SK-N-SH (cell line): ENCODE data around the gene ABHD8. TPM values are rescaled to one million over a fixed set of nuclear protein-coding genes. Genes with fewer than 3 reads are reported as not detected.

Source experiments
- CTCF ChIA-PET: fragments of 300-600, 350-600 bp; formaldehyde crosslinking; extraction: SDS; loops from one replicate; lab custom pipeline; 2021; lab: Yijun Ruan, JAX
- POLR2A ChIA-PET: fragments of 350-600 bp; sonication (Branson Sonifier 250); formaldehyde crosslinking; extraction: SDS; loops from one replicate; lab custom pipeline; 2020; ENCODE audit warnings: antibody characterized with exemption, inconsistent platforms; lab: Yijun Ruan, JAX
- DNase-seq: peaks from one replicate; pipeline ENCODE4 v3.0.0; 2012
- H2AFZ ChIP-seq: fragments of 200-600 bp; sonication (generic); 2 replicates; pipeline ENCODE4 v1.8.1; 2016; ENCODE audit warnings: antibody characterized with exemption, mild to moderate bottlenecking, low read depth
- H3F3A ChIP-seq: fragments of 200-600 bp; sonication (generic); replicated peaks from 2 replicates; pipeline ENCODE3; 2016; ENCODE audit warnings: antibody characterized with exemption, mild to moderate bottlenecking; ENCODE audit not compliant: insufficient read depth
- H3K27ac ChIP-seq, 2 experiments: fragments of 200-500 bp in 1 of 2; fragments of 200-600 bp in 1 of 2; sonication (Bioruptor generic) in 1 of 2; sonication (generic), shearing (Covaris generic) in 1 of 2; 2 replicates each; pipeline versions ENCODE4 v1.5.1 to v1.6.1; 2014 to 2016; ENCODE audit warnings: low read depth in 2 of 2, inconsistent platforms in 1 of 2, low read length in 1 of 2, mild to moderate bottlenecking in 1 of 2, mixed read lengths in 1 of 2
- H3K27me3 ChIP-seq: fragments of 200-600 bp; sonication (generic), shearing (Covaris generic); 2 replicates; pipeline ENCODE4 v1.6.1; 2016; ENCODE audit warnings: mixed run types; ENCODE audit not compliant: insufficient read depth
- H3K36me3 ChIP-seq, 2 experiments: fragments of 200-500 bp in 1 of 2; fragments of 200-600 bp in 1 of 2; sonication (Bioruptor generic) in 1 of 2; sonication (generic) in 1 of 2; replicated peaks in 1 of 2; 2 replicates each; pipeline versions ENCODE3 to v1.5.1; 2014 to 2016; ENCODE audit warnings: low read length in 1 of 2, mild to moderate bottlenecking in 1 of 2; ENCODE audit not compliant: insufficient read depth in 2 of 2, control insufficient read depth in 1 of 2
- H3K4me1 ChIP-seq, 2 experiments: fragments of 200-500 bp in 1 of 2; fragments of 200-600 bp in 1 of 2; sonication (Bioruptor generic) in 1 of 2; sonication (generic), shearing (Covaris generic) in 1 of 2; 2 replicates each; pipeline versions ENCODE4 v1.5.1 to v1.6.1; 2014 to 2016; ENCODE audit warnings: low read depth in 1 of 2, low read length in 1 of 2, mixed run types in 1 of 2; ENCODE audit not compliant: insufficient read depth in 2 of 2, control insufficient read depth in 1 of 2
- H3K4me2 ChIP-seq: fragments of 200-600 bp; sonication (generic), shearing (Covaris generic); 2 replicates; pipeline ENCODE4 v1.6.1; 2017; ENCODE audit warnings: mixed run types
- H3K4me3 ChIP-seq, 2 experiments: fragments of 200-500 bp in 1 of 2; fragments of 200-600 bp in 1 of 2; sonication (Bioruptor generic) in 1 of 2; sonication (generic), shearing (Covaris generic) in 1 of 2; 2 replicates each; pipeline versions ENCODE4 v1.5.1 to v1.8.1; 2014 to 2016; ENCODE audit warnings: low read depth in 2 of 2, inconsistent platforms in 1 of 2, low read length in 1 of 2, mild to moderate bottlenecking in 1 of 2, mixed read lengths in 1 of 2, moderate library complexity in 1 of 2
- H3K79me2 ChIP-seq: fragments of 200-600 bp; sonication (generic); 2 replicates; pipeline ENCODE4 v1.8.1; 2017; ENCODE audit warnings: mild to moderate bottlenecking; ENCODE audit not compliant: insufficient read depth
- H3K9ac ChIP-seq: fragments of 200-600 bp; sonication (generic); 2 replicates; pipeline ENCODE4 v1.6.1; 2017; ENCODE audit warnings: mixed run types
- H3K9me2 ChIP-seq: fragments of 200-600 bp; sonication (generic); 2 replicates; pipeline ENCODE4 v1.6.1; 2017; ENCODE audit warnings: mixed run types
- H3K9me3 ChIP-seq: fragments of 200-600 bp; sonication (generic); 2 replicates; pipeline ENCODE4 v1.6.1; 2017; ENCODE audit warnings: mixed run types, mild to moderate bottlenecking, moderate library complexity
- H4K20me1 ChIP-seq: fragments of 200-600 bp; sonication (generic); 2 replicates; pipeline ENCODE4 v1.6.1; 2017; ENCODE audit warnings: mild to moderate bottlenecking, mixed run types; ENCODE audit not compliant: insufficient read depth
- EP300 ChIP-seq, 2 experiments: IDR thresholded peaks; 2 replicates each; pipeline versions ENCODE4 v1.4.0 to v1.6.1; 2012; ENCODE audit warnings: borderline replicate concordance in 1 of 2, low read depth in 1 of 2, low read length in 1 of 2
- EZH2phosphoT487 ChIP-seq: fragments of 200-600 bp; sonication (generic); IDR thresholded peaks from 2 replicates; pipeline ENCODE4 v1.6.1; 2017; ENCODE audit warnings: low read depth, mixed run types, mild to moderate bottlenecking, antibody characterized with exemption, moderate library complexity, borderline replicate concordance
- FOSL2 ChIP-seq: IDR thresholded peaks from 2 replicates; pipeline ENCODE4 v1.4.0; 2012; ENCODE audit warnings: low read depth, mild to moderate bottlenecking, moderate library complexity, borderline replicate concordance
- GABPA ChIP-seq: IDR thresholded peaks from 2 replicates; pipeline ENCODE4 v1.4.0; 2012; ENCODE audit warnings: low read depth, mild to moderate bottlenecking
- GATA2 ChIP-seq: sonication (generic); formaldehyde crosslinking; IDR thresholded peaks from 2 replicates; pipeline ENCODE4 v1.5.0; 2020; ENCODE audit warnings: mild to moderate bottlenecking, missing genetic modification reagents
- JUND ChIP-seq: IDR thresholded peaks from 2 replicates; pipeline ENCODE4 v1.4.0; 2012
- MEF2A ChIP-seq: IDR thresholded peaks from 2 replicates; pipeline ENCODE4 v1.4.0; 2012; ENCODE audit warnings: low read depth, borderline replicate concordance
- NFIC ChIP-seq: IDR thresholded peaks from 2 replicates; pipeline ENCODE4 v1.4.0; 2012; ENCODE audit warnings: borderline replicate concordance
- POLR2AphosphoS5 ChIP-seq: IDR thresholded peaks from 2 replicates; pipeline ENCODE4 v1.6.1; 2012; ENCODE audit warnings: low read depth, low read length
- RAD21 ChIP-seq: IDR thresholded peaks from 2 replicates; pipeline ENCODE4 v1.6.1; 2012; ENCODE audit warnings: mild to moderate bottlenecking, low read length
- whole genome bisulfite sequencing: methylation state at CpG from one replicate; pipeline ENCODE4 v1.1.6; 2017; ENCODE audit warnings: low lambda C conversion rate; 5-methylcytosine and 5-hydroxymethylcytosine counted together
- polyA plus RNA-seq, 3 experiments: library from polyadenylated mRNA; depleted of rRNA; stranded (reverse); fragments of >200 nt; gene quantifications; 2 replicates each; pipeline ENCODE4 v1.2.3, GENCODE V29; 2012
- TF ChIP-seq, protein P1 (sequence below): IDR thresholded peaks from 2 replicates; pipeline ENCODE4 v1.4.0; 2012; ENCODE audit warnings: low read depth, borderline replicate concordance
- TF ChIP-seq, protein P2 (sequence below): IDR thresholded peaks from 2 replicates; pipeline ENCODE4 v1.6.1; 2012; ENCODE audit warnings: mild to moderate bottlenecking, low read depth, low read length, moderate library complexity

Gene ABHD8
- polyA plus RNA-seq, 1 of the 3 experiments (the other 2 are of a cell fraction), result 11.1 TPM

DNA sequence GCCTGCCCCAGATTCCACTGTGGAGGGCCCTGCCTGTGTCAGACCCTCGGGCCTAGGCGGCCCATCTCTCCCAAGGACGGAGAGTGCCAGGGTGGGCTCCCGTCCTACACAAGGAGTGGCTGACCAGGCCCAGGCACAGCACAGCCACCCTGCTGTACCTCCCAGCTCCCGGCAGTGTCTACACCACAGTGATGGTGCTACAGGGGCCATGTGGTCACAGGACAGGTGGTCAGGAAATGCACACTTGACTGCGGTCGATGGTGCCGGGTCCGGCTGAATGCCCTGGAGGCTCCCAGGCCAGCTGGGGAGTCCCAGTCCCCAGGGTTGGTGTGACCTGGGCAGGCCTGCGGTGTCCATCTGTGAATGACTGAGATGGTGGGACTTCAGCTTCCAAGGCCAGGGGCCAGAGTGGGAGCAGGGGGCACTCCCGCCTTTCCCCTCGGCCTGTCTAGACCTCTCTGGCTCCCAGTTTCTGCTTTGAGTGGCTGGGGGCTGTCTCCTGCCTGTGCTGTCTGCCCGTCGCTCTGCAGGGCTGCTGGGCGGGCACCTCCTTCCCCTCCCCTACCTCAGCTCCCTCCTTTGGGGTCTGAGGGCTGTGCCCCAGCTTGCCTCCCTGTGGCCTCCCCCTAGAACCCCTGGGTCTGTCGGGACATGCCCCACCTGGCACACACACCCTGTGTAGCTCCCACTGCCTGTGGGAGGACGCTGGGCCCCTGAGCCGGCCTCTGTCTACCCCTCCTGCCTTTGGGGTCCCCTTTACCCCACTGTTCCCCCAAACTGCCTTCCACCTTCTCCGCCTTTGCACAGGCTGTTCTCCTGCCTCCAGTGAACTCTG lies 18.6 kb upstream of the ABHD8 start:
- 98% methylated on average over 8 of the region's 19 CpGs for WGBS
- Histone ChIP-seq H3K4me1 (no peaks in the 10 kb centered on the region), H3K4me3 (no peak overlapping the region), H3K27ac (no peak overlapping the region; a peak in 1 of 4 replicates), H3K9ac (no peak overlapping the region), H2AFZ (no peak overlapping the region), H3K79me2 (no peaks in the 10 kb centered on the region), H3K9me3 (no peaks in the 10 kb centered on the region), H3F3A (peaks cover 4% of the 10 kb centered on the region), H3K27me3 (no peaks in the 10 kb centered on the region), H4K20me1 (no peaks in the 10 kb centered on the region), H3K9me2 (no peaks in the 10 kb centered on the region), H3K4me2 (no peak overlapping the region), H3K36me3 (peaks cover 0 to 36% of the 10 kb centered on the region in 2 experiments)
- CTCF ChIA-PET, result interaction anchor here (0.5 to 1.2 kb wide), 3 partner anchors 15 to 68 kb away, joined by 3 to 4 read pairs (median 3); no protein-coding TSS in a partner anchor
- POLR2A ChIA-PET, result interaction anchor here (0.7 to 1.9 kb wide), 4 partner anchors 9 to 16 kb away, joined by 3 to 5 read pairs (median 3); partner anchors contain the start of gene MRPL34
- TF ChIP-seq GABPA (no peak), EZH2phosphoT487 (no peak), EP300 (IDR thresholded peaks at IDR 0.05; ENCODE audit: borderline replicate concordance in 1 of 2, low read depth in 1 of 2, low read length in 1 of 2) (no peak)
- DNase-seq, result no peak

DNA sequence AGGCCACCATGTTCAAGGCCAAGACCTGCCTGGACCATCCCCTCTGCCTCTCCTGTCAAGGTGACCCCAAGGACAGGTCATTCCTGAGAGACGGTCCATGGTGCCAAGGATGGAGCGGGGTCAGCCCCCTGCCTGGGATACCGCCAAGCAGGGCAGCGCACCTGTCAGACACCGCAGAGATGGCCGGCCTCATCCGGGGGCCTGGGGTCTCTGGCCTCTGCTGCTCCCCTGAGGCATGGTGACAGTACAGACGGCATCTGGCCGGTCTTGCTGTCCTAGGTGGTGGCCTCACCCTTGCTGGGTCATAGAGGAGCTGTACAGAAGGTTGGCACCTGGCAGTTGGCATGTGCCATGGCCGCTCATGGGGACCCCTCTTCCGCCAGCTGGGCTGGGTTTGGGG lies 17.2 kb upstream of the ABHD8 start:
- H3K4me1 ChIP-seq, result no peaks in the 10 kb centered on the region
- H3K9me2 ChIP-seq, result no peaks in the 10 kb centered on the region
- H2AFZ ChIP-seq, result no peak overlapping the region
- H4K20me1 ChIP-seq, result no peaks in the 10 kb centered on the region
- H3K27me3 ChIP-seq, result no peaks in the 10 kb centered on the region
- H3F3A ChIP-seq, result peaks cover 7% of the 10 kb centered on the region
- CTCF ChIA-PET, result no interaction called here
- TF ChIP-seq RAD21 (no peak), FOSL2 (no peak), POLR2AphosphoS5 (no peak), JUND (no peak), NFIC (no peak), MEF2A (no peak), GATA2 (CRISPR knock-in tag) (no peak)
- TF ChIP-seq, protein P1, sequence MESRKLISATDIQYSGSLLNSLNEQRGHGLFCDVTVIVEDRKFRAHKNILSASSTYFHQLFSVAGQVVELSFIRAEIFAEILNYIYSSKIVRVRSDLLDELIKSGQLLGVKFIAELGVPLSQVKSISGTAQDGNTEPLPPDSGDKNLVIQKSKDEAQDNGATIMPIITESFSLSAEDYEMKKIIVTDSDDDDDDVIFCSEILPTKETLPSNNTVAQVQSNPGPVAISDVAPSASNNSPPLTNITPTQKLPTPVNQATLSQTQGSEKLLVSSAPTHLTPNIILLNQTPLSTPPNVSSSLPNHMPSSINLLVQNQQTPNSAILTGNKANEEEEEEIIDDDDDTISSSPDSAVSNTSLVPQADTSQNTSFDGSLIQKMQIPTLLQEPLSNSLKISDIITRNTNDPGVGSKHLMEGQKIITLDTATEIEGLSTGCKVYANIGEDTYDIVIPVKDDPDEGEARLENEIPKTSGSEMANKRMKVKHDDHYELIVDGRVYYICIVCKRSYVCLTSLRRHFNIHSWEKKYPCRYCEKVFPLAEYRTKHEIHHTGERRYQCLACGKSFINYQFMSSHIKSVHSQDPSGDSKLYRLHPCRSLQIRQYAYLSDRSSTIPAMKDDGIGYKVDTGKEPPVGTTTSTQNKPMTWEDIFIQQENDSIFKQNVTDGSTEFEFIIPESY, result no peak
- TF ChIP-seq, protein P2, sequence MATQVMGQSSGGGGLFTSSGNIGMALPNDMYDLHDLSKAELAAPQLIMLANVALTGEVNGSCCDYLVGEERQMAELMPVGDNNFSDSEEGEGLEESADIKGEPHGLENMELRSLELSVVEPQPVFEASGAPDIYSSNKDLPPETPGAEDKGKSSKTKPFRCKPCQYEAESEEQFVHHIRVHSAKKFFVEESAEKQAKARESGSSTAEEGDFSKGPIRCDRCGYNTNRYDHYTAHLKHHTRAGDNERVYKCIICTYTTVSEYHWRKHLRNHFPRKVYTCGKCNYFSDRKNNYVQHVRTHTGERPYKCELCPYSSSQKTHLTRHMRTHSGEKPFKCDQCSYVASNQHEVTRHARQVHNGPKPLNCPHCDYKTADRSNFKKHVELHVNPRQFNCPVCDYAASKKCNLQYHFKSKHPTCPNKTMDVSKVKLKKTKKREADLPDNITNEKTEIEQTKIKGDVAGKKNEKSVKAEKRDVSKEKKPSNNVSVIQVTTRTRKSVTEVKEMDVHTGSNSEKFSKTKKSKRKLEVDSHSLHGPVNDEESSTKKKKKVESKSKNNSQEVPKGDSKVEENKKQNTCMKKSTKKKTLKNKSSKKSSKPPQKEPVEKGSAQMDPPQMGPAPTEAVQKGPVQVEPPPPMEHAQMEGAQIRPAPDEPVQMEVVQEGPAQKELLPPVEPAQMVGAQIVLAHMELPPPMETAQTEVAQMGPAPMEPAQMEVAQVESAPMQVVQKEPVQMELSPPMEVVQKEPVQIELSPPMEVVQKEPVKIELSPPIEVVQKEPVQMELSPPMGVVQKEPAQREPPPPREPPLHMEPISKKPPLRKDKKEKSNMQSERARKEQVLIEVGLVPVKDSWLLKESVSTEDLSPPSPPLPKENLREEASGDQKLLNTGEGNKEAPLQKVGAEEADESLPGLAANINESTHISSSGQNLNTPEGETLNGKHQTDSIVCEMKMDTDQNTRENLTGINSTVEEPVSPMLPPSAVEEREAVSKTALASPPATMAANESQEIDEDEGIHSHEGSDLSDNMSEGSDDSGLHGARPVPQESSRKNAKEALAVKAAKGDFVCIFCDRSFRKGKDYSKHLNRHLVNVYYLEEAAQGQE, result no peak
- TF ChIP-seq, all 33 proteins: peak for 0
- H3K36me3 ChIP-seq, result peaks cover 5 to 43% of the 10 kb centered on the region in 2 experiments
- no peak for DNase-seq
- H3K79me2 ChIP-seq, result no peaks in the 10 kb centered on the region
- no peak overlapping the region for H3K9ac ChIP-seq
- H3K27ac ChIP-seq, result no peak overlapping the region
- POLR2A ChIA-PET, result interaction anchor here (0.6 to 1.3 kb wide), 2 partner anchors 15 to 812 kb away, joined by 3 read pairs; partner anchors contain the start of gene MRPL34
- no CpG with 5 or more reads among the region's 11 CpGs for WGBS
- H3K9me3 ChIP-seq, result no peaks in the 10 kb centered on the region
- H3K4me2 ChIP-seq, result no peak overlapping the region
- H3K4me3 ChIP-seq, result no peak overlapping the region
